HCEC 1CT (cell line): ENCODE measurements around the gene NCMAP.

Experiments
- DNase-seq: peaks from one replicate; pipeline ENCODE4 v3.0.0-alpha.2; 2017

Gene NCMAP

GRCh38 chr1:24575905-24576587 lies 20.2 kb downstream of the NCMAP start:
- no peak for DNase-seq

- DNase-seq = no peak
Measured at GRCh38 chr1:24578846-24579245, 23.0 kb downstream of the NCMAP start.

- DNase-seq = no peak
Measured at GRCh38 chr1:24580756-24581155, 24.9 kb downstream of the NCMAP start.

GRCh38 chr1:24584171-24584647 lies 28.3 kb downstream of the NCMAP start:
- DNase-seq = no peak

- no peak for DNase-seq
Measured at GRCh38 chr1:24586119-24586518, 30.2 kb downstream of the NCMAP start.

- DNase-seq = peak; percentile 59
Measured at GRCh38 chr1:24586970-24587820, 31.3 kb downstream of the NCMAP start.

GRCh38 chr1:24588573-24588972 lies 32.7 kb downstream of the NCMAP start:
- DNase-seq = no peak

GRCh38 chr1:24589200-24589599 lies 33.3 kb downstream of the NCMAP start:
- no peak for DNase-seq

GRCh38 chr1:24591781-24592180 lies 35.9 kb downstream of the NCMAP start:
- no peak for DNase-seq

GRCh38 chr1:24594328-24594598 lies 38.4 kb downstream of the NCMAP start:
- no peak for DNase-seq

GRCh38 chr1:24596401-24596880 lies 40.6 kb downstream of the NCMAP start:
- no peak for DNase-seq

GRCh38 chr1:24599265-24599664 lies 43.4 kb downstream of the NCMAP start:
- no peak for DNase-seq

- no peak for DNase-seq
Measured at GRCh38 chr1:24600551-24600950, 44.7 kb downstream of the NCMAP start.

GRCh38 chr1:24605534-24606295 lies 49.8 kb downstream of the NCMAP start:
- DNase-seq = no peak

- no peak for DNase-seq
Measured at GRCh38 chr1:24606296-24606605, 50.4 kb downstream of the NCMAP start.

- DNase-seq = no peak
Measured at GRCh38 chr1:24606621-24607020, 50.7 kb downstream of the NCMAP start.

- DNase-seq = no peak
Measured at GRCh38 chr1:24609949-24610517, 54.1 kb downstream of the NCMAP start.

GRCh38 chr1:24619376-24619775 lies 63.5 kb downstream of the NCMAP start:
- DNase-seq = no peak

GRCh38 chr1:24620678-24621077 lies 64.8 kb downstream of the NCMAP start:
- no peak for DNase-seq

GRCh38 chr1:24621121-24621520 lies 65.2 kb downstream of the NCMAP start:
- DNase-seq = peak; percentile 17

- no peak for DNase-seq
Measured at GRCh38 chr1:24622218-24622617, 66.3 kb downstream of the NCMAP start.

GRCh38 chr1:24632832-24633175 lies 76.9 kb downstream of the NCMAP start:
- no peak for DNase-seq

- DNase-seq = peak; percentile 77
Measured at GRCh38 chr1:24635195-24635843, 79.4 kb downstream of the NCMAP start.
